HUES48 (cell line): ENCODE measurements around the gene PCP2.

Experiments used
- H3K27ac ChIP-seq: one replicate; pipeline ENCODE4 v1.7.0; 2013; ENCODE audit warnings: low read depth, low read length, inconsistent platforms
- H3K27me3 ChIP-seq: 2 replicates; pipeline ENCODE4 v1.6.1; 2013; ENCODE audit warnings: mild to moderate bottlenecking, low read length; ENCODE audit not compliant: control insufficient read depth, insufficient read depth
- H3K36me3 ChIP-seq: 2 replicates; pipeline ENCODE4 v1.6.1; 2013; ENCODE audit warnings: low read length; ENCODE audit not compliant: control insufficient read depth, insufficient read depth
- H3K4me1 ChIP-seq: 2 replicates; pipeline ENCODE4 v1.6.1; 2013; ENCODE audit warnings: mild to moderate bottlenecking, low read length; ENCODE audit not compliant: control insufficient read depth, insufficient read depth
- H3K4me3 ChIP-seq: 2 replicates; pipeline ENCODE4 v1.5.1; 2013; ENCODE audit warnings: mild to moderate bottlenecking, low read depth, low read length
- H3K9ac ChIP-seq: 2 replicates; pipeline ENCODE4 v1.6.1; 2013; ENCODE audit warnings: mild to moderate bottlenecking, low read depth, low read length, moderate library complexity
- H3K9me3 ChIP-seq: 2 replicates; pipeline ENCODE4 v1.6.1; 2013; ENCODE audit warnings: low read length; ENCODE audit not compliant: control insufficient read depth, insufficient read depth

The PCP2 gene

DNA sequence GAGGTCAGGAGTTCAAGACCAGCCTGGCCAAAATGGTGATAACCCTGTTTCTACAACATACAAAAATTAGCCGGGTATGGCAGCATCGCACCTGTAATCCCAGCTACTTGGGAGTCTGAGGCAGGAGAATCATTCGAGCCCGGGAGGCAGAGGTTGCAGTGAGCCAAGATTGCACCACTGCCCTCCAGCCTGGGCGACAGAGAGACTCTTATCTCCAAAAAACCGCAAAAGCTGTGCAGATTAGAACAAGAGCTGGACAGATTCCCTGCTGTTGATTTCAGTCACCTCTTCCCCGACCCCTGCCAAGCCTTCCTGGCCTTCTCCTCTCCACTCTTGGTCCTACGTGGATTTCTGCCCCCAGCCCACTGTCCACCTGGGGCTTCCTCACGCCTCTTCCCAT, 29.6 kb downstream of the PCP2 start:
- no peaks in the 10 kb centered on the region for H3K4me1 ChIP-seq
- H3K36me3 ChIP-seq = peaks cover 5% of the 10 kb centered on the region
- H3K9me3 ChIP-seq = no peaks in the 10 kb centered on the region
- no peak overlapping the region for H3K4me3 ChIP-seq
- no peak overlapping the region for H3K27ac ChIP-seq
- H3K27me3 ChIP-seq = no peaks in the 10 kb centered on the region
- no peak overlapping the region for H3K9ac ChIP-seq

DNA sequence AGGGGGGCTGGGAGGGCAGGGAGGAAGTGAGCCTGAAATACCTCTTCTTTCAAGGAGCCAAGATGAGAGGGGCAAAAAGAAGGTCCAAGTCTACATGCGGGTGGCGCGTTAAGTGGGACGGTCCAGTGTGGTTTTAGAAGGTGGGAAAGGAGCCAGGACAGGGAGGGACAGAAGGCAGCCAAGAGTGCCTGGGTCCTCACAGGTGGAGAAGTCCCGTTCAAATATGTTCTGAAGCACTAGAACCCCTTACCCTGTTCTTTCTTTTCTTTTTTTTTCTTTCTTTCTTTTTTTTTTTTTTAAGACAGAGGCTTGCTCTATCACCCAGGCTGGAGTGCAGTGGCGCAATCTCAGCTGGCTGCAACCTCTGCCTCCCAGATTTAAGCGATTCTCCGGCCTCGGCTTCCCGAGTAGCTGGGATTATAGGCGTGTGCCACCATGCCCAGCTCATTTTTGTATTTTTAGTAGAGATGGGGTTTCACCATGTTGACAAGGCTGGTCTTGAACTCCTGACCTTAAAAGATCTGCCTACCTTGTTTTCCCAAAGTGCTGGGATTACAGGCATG, 30.5 kb downstream of the PCP2 start:
- Histone ChIP-seq H3K9me3 (no peaks in the 10 kb centered on the region), H3K27me3 (no peaks in the 10 kb centered on the region), H3K27ac (no peak overlapping the region), H3K4me3 (no peak overlapping the region), H3K4me1 (no peaks in the 10 kb centered on the region), H3K36me3 (peaks cover under 1% of the 10 kb centered on the region), H3K9ac (no peak overlapping the region)

DNA sequence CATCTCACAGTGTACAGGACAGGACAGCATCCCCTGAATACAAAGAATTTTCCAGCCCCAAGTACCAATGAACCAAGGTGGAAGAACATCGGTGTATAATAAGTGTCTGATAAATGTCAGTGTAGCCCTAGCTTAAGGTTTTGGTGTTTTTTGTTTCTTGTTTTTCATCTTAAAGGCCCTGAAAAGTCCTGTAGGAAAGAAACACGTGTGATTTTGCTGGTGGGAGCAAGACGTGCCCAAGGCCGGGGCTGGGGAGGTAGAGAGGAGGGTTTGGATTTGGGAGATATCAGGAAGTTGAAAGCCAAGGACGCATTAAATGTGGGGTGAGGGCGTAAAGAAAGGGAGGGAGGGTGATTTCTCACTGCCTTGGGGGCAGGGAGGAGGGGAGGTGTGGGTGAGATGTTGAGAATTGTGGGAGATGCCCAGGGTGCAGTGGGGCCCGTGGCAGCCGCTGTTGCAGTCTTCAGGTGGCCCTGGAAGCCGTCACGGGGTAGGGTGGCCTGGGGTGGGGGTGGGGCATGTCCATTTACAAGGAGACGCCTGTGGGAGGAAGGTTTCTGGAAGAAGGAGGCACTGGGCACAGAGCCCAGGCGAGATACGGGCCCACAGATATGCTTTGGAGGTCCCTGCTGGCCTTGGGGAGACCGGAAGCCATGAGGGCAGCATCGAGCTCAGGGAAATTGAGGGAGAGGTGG, 31.1 kb downstream of the PCP2 start:
- H3K4me1 ChIP-seq = peaks cover 3% of the 10 kb centered on the region; the same call in 1 of the 2 replicates
- no peaks in the 10 kb centered on the region for H3K9me3 ChIP-seq
- H3K27ac ChIP-seq = no peak overlapping the region
- H3K27me3 ChIP-seq = no peaks in the 10 kb centered on the region
- H3K36me3 ChIP-seq = no peaks in the 10 kb centered on the region
- no peak overlapping the region for H3K4me3 ChIP-seq
- no peak overlapping the region for H3K9ac ChIP-seq

DNA sequence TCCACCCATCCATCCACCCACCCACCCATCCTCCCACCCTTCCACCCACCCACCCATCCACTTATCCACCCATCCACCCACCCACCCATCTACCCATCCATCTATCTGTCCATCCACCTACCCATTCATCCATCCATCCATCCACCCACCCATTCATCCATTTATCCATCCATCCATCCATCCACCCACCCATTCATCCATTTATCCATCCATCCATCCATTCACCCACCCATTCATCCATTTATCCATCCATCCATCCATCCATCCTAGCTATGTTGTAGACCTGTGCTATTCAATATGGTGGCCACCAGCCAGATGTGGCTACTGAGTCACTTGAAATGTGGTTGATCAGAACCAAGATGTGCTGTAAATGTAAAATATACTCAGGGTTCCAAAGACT, 32.8 kb downstream of the PCP2 start:
- H3K4me3 ChIP-seq = no peak overlapping the region
- no peaks in the 10 kb centered on the region for H3K27me3 ChIP-seq
- no peak overlapping the region for H3K27ac ChIP-seq
- H3K9me3 ChIP-seq = no peaks in the 10 kb centered on the region
- peaks cover 9% of the 10 kb centered on the region for H3K4me1 ChIP-seq
- H3K9ac ChIP-seq = no peak overlapping the region
- no peaks in the 10 kb centered on the region for H3K36me3 ChIP-seq

DNA sequence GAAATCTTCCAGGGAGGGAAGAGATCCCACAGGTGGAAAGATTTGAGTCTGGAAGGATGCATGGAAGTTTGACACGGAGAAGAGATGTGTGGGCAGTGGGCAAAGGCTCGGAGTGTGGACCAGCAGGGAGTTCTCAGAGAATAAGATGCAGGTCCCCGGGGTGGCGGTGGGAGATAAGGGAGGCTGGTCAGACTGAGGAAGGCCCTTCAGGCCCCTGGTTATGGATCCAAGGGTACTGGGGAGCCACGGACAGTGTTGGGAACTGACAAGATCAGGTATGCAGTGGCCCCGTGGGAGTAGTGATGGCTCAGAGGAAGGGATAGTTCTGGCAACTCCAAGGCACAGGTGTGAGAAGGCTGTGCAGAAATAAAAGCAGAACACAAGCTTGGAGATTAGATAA, 35.3 kb downstream of the PCP2 start:
- Histone ChIP-seq H3K27ac (no peak overlapping the region), H3K4me3 (no peak overlapping the region), H3K9me3 (no peaks in the 10 kb centered on the region), H3K4me1 (peaks cover 9% of the 10 kb centered on the region), H3K27me3 (no peaks in the 10 kb centered on the region), H3K36me3 (no peaks in the 10 kb centered on the region), H3K9ac (no peak overlapping the region)

DNA sequence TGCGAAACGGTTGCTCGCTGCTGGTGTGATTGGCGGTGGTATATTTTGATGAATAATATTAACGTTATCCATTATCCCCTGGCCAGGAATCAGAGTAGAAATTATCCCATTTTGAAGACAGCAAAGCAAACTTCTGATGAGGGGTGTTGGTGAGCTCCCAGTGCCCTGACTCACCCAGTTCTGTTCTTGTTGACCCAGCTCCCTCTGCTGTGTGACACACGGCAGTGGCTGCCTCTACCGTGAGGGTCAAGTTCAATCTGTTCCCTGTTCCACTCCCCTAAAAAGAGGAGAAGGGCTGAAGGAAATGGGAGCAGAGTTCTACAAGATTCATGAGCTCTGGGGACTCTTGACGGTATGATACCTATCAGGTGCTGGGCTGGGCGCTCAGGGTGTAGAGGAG, 35.8 kb downstream of the PCP2 start:
- H3K27ac ChIP-seq = no peak overlapping the region
- H3K9me3 ChIP-seq = no peaks in the 10 kb centered on the region
- no peaks in the 10 kb centered on the region for H3K36me3 ChIP-seq
- no peak overlapping the region for H3K9ac ChIP-seq
- H3K4me3 ChIP-seq = no peak overlapping the region
- no peaks in the 10 kb centered on the region for H3K27me3 ChIP-seq
- H3K4me1 ChIP-seq = peaks cover 9% of the 10 kb centered on the region

DNA sequence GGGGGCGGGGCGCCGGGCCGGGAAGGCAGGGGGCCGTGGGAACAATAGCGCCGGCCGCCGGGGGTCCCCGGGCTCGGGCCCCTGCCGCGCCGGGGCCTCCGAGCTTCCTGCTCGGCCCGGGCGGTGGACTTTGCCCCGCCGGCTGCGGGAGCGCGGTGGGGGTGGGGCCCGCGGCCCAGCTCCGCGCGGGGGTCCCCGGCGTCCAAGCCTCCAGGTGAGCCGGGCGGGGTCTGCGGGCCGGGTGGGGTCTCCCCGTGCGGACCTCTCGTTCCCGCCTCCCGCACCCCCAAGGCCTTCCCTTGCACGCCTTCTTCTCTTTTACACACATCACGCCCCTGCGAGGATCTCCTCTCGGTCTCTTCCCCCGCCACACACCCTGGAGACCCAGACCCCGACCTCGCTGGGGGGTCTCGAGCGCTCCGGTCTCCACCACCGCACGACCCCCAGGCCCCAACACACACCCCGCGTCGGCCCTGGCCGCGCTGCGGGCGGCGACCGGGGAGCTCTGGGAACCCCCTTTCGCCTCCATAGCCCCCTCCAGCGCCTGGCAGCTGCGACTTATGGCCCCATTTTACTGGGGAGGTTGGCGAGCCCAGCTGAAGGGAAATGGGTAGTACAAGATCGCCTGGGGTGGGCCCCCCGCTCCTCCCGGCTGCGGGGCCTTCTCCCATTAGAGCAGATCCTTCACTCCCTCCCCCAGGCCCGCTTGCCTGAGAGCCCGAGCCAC, 37.1 kb downstream of the PCP2 start:
- Histone ChIP-seq H3K9ac (no peak overlapping the region; the same call in 1 of the 2 replicates), H3K36me3 (no peaks in the 10 kb centered on the region), H3K4me3 (peak overlapping the region; percentile 71), H3K27ac (no peak overlapping the region), H3K4me1 (peaks cover 9% of the 10 kb centered on the region), H3K27me3 (no peaks in the 10 kb centered on the region), H3K9me3 (no peaks in the 10 kb centered on the region)

DNA sequence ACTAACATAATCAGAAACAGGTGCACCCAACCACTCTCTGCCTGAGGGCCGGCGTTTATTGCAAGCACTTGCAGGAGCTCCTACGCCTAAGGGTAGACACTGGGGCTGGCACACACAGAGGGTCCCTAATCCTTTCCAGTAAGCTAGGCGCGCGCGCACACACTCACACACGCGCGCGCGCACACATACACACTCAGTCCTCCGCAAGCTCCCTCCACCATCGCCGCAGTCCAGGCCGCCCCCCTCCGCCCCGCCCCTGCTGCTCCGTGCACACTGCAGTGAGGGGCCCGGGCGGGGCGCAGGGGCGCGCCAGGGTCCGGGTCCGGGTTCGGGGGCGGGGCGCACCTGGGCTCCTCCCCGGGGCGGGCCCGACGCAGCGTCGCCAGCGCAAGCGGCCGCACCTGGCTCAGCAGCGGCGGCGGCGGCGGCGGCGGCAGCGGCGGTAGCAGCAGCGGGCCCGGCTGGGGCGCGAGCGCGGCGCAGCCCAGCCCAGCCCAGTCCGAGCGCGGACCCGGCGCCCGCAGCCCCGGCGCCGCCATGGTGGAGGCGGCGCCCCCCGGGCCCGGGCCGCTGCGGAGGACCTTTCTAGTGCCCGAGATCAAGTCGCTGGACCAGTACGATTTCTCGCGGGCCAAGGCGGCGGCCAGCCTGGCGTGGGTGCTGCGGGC, 37.9 kb downstream of the PCP2 start, which contains the start of gene CAMSAP3:
Gene CAMSAP3 (plus strand): TSS at position 398 of the 668 bp plus-strand sequence. CDS start 140 bp downstream, at position 538.
- Histone ChIP-seq H3K4me3 (peak within 1 kb of the TSS; percentile 71), H3K27ac (no peak within 1 kb of the TSS), H3K4me1 (peaks cover 9% of the 10 kb centered on the region)

DNA sequence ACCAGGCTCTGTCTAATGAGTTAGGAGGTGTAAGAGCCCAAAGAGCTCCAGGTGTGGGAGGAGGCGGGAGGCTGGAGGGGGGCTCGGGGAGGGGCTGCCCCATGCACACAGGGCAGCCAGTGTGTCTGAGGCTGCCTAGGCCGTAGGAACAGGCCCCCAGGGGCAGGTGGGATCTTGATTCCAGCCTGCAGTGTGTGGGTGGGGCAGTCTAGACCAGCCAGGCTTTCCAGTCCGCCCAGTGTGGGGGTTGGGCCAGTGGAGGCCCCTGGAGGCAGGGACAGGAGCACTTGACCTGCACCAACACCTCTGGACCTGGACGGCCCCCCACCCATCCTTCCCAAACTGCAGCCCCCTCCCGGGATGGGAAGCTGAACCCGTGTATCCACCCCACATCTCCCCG, 43.3 kb downstream of the PCP2 start:
- no peaks in the 10 kb centered on the region for H3K27me3 ChIP-seq
- no peak overlapping the region for H3K27ac ChIP-seq

More for the DNA sequence above, 37.9 kb downstream of the PCP2 start, which contains the start of gene CAMSAP3:
- Histone ChIP-seq H3K9ac (no peak within 1 kb of the TSS; the same call in 1 of the 2 replicates), H3K36me3 (no peaks in the 10 kb centered on the region), H3K9me3 (no peaks in the 10 kb centered on the region), H3K27me3 (no peaks in the 10 kb centered on the region)

DNA sequence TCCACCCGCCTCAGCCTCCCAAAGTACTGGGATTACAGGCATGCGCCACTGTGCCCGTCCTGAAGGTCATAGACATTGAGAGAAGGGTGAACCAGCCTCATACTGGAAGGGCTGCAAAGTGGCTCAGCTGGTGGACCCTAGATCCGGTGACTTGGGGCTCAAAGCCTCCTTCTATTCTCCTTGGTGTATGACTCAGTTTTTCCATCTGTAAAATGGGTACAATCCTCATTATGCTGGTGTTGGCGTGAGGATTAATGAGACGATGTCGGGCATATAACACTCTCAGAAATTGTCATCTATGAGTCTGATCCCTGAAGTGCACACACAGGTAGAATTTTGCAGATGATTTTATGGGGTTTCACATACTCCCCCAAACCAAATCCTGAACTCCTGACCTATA, 43.7 kb downstream of the PCP2 start:
- no peak overlapping the region for H3K9ac ChIP-seq
- H3K27ac ChIP-seq = no peak overlapping the region
- H3K36me3 ChIP-seq = no peaks in the 10 kb centered on the region
- H3K4me3 ChIP-seq = no peak overlapping the region
- H3K27me3 ChIP-seq = no peaks in the 10 kb centered on the region
- H3K9me3 ChIP-seq = no peaks in the 10 kb centered on the region
- no peaks in the 10 kb centered on the region for H3K4me1 ChIP-seq

More for the DNA sequence above, 43.3 kb downstream of the PCP2 start:
- no peak overlapping the region for H3K4me3 ChIP-seq
- H3K4me1 ChIP-seq = no peaks in the 10 kb centered on the region
- H3K9me3 ChIP-seq = no peaks in the 10 kb centered on the region
- no peaks in the 10 kb centered on the region for H3K36me3 ChIP-seq
- no peak overlapping the region for H3K9ac ChIP-seq
